Measurements from ENCODE around the gene FAM83E.

DNA sequence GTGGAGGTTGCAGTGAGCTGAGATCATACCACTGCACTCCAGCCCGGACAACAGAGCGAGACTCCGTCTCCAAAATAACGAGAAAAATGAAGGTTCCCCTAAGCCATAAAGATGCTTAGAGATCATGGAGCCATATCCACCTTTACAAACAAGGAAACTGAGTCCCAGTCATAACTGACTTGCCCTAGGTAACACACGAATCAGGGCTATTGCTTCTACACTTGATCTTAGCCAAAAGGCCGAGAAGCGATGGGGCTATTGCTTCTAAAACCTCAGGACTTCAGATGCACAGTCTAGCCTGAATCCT is 19.1 kb upstream of the FAM83E start:
- TF ChIP-seq, protein P1, sequence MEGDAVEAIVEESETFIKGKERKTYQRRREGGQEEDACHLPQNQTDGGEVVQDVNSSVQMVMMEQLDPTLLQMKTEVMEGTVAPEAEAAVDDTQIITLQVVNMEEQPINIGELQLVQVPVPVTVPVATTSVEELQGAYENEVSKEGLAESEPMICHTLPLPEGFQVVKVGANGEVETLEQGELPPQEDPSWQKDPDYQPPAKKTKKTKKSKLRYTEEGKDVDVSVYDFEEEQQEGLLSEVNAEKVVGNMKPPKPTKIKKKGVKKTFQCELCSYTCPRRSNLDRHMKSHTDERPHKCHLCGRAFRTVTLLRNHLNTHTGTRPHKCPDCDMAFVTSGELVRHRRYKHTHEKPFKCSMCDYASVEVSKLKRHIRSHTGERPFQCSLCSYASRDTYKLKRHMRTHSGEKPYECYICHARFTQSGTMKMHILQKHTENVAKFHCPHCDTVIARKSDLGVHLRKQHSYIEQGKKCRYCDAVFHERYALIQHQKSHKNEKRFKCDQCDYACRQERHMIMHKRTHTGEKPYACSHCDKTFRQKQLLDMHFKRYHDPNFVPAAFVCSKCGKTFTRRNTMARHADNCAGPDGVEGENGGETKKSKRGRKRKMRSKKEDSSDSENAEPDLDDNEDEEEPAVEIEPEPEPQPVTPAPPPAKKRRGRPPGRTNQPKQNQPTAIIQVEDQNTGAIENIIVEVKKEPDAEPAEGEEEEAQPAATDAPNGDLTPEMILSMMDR (conservative IDR thresholded peaks at IDR 0.05; ENCODE audit: low read length), result no peak
- TF ChIP-seq EZH2phosphoT487 (IDR thresholded peaks at IDR 0.05; ENCODE audit: borderline replicate concordance, low read depth, low read length), result no peak

Data from OCI-LY7 (cell line).